Kidney (tissue), 14 donors: Measurements from ENCODE around the gene TMEM154. TPM values are rescaled to one million over a fixed set of nuclear protein-coding genes. Genes with fewer than 3 reads are reported as not detected.

ENCODE experiments used
- DNase-seq, 5 donors: peaks; one replicate each; pipeline ENCODE4 v3.0.0-alpha.2; 2013 to 2020
- FAIRE-seq: peaks from 2 replicates; lab custom pipeline; 2012; peaks lifted over from hg19 to GRCh38; lab: Jason Lieb, UNC
- H3K27ac ChIP-seq, 2 donors: one replicate each; pipeline ENCODE4 v1.7.0; 2013; ENCODE audit warnings: low read depth in 2 of 2, low read length in 2 of 2, inconsistent platforms in 1 of 2
- H3K27me3 ChIP-seq: one replicate; pipeline ENCODE4 v1.7.1; 2013; ENCODE audit warnings: low read length, inconsistent platforms; ENCODE audit not compliant: control insufficient read depth, insufficient read depth
- H3K36me3 ChIP-seq, 3 donors: one replicate each; pipeline versions ENCODE4 v1.7.0 to v1.7.1; 2013; ENCODE audit warnings: low read length in 3 of 3, control low read depth in 1 of 3, inconsistent platforms in 1 of 3; ENCODE audit not compliant: insufficient read depth in 3 of 3, control insufficient read depth in 2 of 3
- H3K4me1 ChIP-seq, 3 donors: one replicate each; pipeline versions ENCODE4 v1.7.0 to v1.7.1; 2013; ENCODE audit warnings: low read length in 3 of 3, inconsistent platforms in 1 of 3, low read depth in 1 of 3; ENCODE audit not compliant: control insufficient read depth in 2 of 3, insufficient read depth in 2 of 3
- H3K4me3 ChIP-seq, 3 donors: one replicate each; pipeline versions ENCODE4 v1.7.0 to v1.8.1; 2013; ENCODE audit warnings: low read length in 3 of 3, control low read depth in 1 of 3, inconsistent platforms in 1 of 3
- H3K9ac ChIP-seq, 3 donors: one replicate each; pipeline versions ENCODE4 v1.7.0 to v1.7.1; 2013; ENCODE audit warnings: low read length in 3 of 3, control low read depth in 1 of 3, inconsistent platforms in 1 of 3
- H3K9me3 ChIP-seq, 3 donors: one replicate each; pipeline versions ENCODE4 v1.7.0 to v1.7.1; 2013; ENCODE audit warnings: low read length in 3 of 3, control low read depth in 1 of 3, inconsistent platforms in 1 of 3; ENCODE audit not compliant: control insufficient read depth in 2 of 3, insufficient read depth in 1 of 3
- intact Hi-C: fragments of 100-400 bp; cut with DNase I; formaldehyde crosslinking; loops from one replicate; pipeline ENCODE4 v1.11.1; 2022
- polyA plus RNA-seq: library from polyadenylated mRNA; stranded (reverse); fragments of 350-450 nt; fragmentation: Illumina TruSeq; extraction: RNeasy Lipid Tissue Mini Kit (QIAGEN cat#74804); gene quantifications from one replicate; pipeline ENCODE4 v1.2.3, GENCODE V29; 2014; ENCODE audit warnings: low read depth, low replicate concordance; ENCODE audit not compliant: insufficient read depth
- total RNA-seq: library from RNA; stranded (reverse); fragmentation: NEBNext Ultra II Directional; extraction: Animal tissue kit (Norgen Biotek cat#: 25700); gene quantifications from one replicate; pipeline ENCODE4 v1.2.1, GENCODE V29; 2021
- TF ChIP-seq, protein P1 (sequence below): IDR thresholded peaks from 3 replicates; pipeline ENCODE4 v1.5.1; 2012; ENCODE audit warnings: mild to moderate bottlenecking, moderate library complexity, borderline replicate concordance; ENCODE audit not compliant: insufficient read depth; ENCODE audit errors: extremely low read depth
- donor health status: control.
- donor health status: control.
- donor health status: control.
- donor health status: control.
- donor health status: control.
- donor health status: DM: yes; HTN: yes; CAD: no.
- donor health status: Normal renal cell carcinoma (clear cell type).

Gene TMEM154
- total and polyA plus RNA-seq, 2 donors from 2014 or later, result 0.09 to 11.0 TPM

DNA sequence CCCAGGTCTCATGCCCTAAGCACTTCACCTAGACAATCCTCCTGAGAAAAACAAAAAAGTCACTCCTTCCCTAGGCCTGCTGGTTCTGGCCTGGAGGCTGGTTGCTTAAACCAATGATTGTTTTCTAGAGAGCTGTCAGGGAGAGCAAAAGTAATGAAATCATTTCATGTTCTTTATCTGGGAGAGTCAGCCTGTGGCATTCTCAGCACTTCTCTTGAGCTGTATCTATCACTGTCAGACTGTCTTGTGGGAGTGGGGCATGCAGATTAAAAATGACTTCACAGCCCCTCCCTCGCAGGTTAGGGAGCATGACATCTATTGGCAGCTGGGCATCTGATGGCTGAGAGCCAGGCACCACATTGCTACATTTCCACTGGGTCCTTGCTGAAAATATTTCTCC lies 20.4 kb upstream of the TMEM154 start:
- H3K27ac ChIP-seq, result no peak overlapping the region
- TF ChIP-seq, protein P1, sequence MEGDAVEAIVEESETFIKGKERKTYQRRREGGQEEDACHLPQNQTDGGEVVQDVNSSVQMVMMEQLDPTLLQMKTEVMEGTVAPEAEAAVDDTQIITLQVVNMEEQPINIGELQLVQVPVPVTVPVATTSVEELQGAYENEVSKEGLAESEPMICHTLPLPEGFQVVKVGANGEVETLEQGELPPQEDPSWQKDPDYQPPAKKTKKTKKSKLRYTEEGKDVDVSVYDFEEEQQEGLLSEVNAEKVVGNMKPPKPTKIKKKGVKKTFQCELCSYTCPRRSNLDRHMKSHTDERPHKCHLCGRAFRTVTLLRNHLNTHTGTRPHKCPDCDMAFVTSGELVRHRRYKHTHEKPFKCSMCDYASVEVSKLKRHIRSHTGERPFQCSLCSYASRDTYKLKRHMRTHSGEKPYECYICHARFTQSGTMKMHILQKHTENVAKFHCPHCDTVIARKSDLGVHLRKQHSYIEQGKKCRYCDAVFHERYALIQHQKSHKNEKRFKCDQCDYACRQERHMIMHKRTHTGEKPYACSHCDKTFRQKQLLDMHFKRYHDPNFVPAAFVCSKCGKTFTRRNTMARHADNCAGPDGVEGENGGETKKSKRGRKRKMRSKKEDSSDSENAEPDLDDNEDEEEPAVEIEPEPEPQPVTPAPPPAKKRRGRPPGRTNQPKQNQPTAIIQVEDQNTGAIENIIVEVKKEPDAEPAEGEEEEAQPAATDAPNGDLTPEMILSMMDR, result no peak
- no peaks in the 10 kb centered on the region for H3K36me3 ChIP-seq
- H3K27me3 ChIP-seq, result no peaks in the 10 kb centered on the region
- H3K4me3 ChIP-seq, result no peak overlapping the region
- FAIRE-seq (no peak), DNase-seq (peak in 1 of 5 donors; percentile 15)
- intact Hi-C loops, result no loop called here
- H3K9me3 ChIP-seq, result peaks cover 0 to 2% (median 0%) of the 10 kb centered on the region in 3 donors
- H3K9ac ChIP-seq, result no peak overlapping the region
- no peaks in the 10 kb centered on the region for H3K4me1 ChIP-seq

DNA sequence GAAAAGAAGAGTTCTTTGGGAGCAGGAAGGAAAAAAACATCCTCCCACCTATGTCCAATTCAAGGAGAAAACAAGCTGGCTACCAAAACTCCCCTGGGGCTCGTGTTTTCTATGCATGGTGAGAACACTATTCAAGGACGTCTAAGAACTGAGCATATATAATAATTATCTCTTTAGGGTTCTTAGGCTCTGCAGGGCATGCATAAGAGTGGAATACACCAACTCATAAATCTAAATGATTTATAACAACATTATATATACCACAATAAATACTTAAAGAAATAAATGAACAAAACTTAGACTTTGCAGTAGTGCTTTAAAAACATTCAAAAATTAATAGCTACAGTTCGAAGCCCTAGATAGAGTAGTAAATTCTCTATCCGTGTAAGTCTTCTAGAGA lies 19.5 kb upstream of the TMEM154 start:
- TF ChIP-seq, protein P1, result no peak
- FAIRE-seq (no peak), DNase-seq (no peak)
- H3K9me3 ChIP-seq, result no peaks in the 10 kb centered on the region
- H3K9ac ChIP-seq, result no peak overlapping the region
- H3K27me3 ChIP-seq, result no peaks in the 10 kb centered on the region
- H3K36me3 ChIP-seq, result no peaks in the 10 kb centered on the region
- H3K27ac ChIP-seq, result no peak overlapping the region
- H3K4me3 ChIP-seq, result no peak overlapping the region
- intact Hi-C loops, result no loop called here
- H3K4me1 ChIP-seq, result no peaks in the 10 kb centered on the region

DNA sequence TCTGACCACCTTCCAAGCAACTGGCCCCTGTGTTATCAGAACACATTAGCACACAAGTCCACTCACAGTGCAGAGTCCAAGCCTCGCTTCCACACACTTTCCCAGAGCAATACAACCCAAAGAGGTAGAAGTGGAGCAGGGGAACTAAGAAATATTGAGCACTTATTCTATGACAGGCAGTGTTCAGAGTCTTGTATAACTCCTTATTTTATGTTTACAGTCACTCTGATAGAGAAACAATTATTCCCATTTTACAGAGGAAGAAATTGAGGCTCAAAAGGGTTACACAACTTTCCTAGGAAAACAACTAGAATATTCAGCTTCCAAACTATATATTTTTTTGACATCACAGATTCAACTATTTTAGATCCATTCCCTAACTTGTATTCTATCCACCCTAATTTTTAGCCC lies 18.3 kb upstream of the TMEM154 start:
- no peaks in the 10 kb centered on the region for H3K36me3 ChIP-seq

More for the DNA sequence above, 18.3 kb upstream of the TMEM154 start:
- FAIRE-seq (no peak), DNase-seq (no peak)
- no peaks in the 10 kb centered on the region for H3K27me3 ChIP-seq
- H3K9me3 ChIP-seq, result no peaks in the 10 kb centered on the region
- no peak overlapping the region for H3K9ac ChIP-seq
- no peaks in the 10 kb centered on the region for H3K4me1 ChIP-seq
- H3K27ac ChIP-seq, result no peak overlapping the region
- TF ChIP-seq, protein P1, result no peak
- H3K4me3 ChIP-seq, result no peak overlapping the region
- intact Hi-C loops, result no loop called here
